ENCODE results near the gene OXTR.

- TF ChIP-seq CTCF (conservative IDR thresholded peaks at IDR 0.05; ENCODE audit: low read depth, low read length) = no peak
- no peak for TF ChIP-seq POLR2A (IDR thresholded peaks at IDR 0.05; ENCODE audit: low read depth, low read length)
- TF ChIP-seq RFX5 (IDR thresholded peaks at IDR 0.05; ENCODE audit: low read depth, low read length) = no peak
- no peak for TF ChIP-seq MAZ (IDR thresholded peaks at IDR 0.05; ENCODE audit: borderline replicate concordance, low read depth, low read length)
- no peak for TF ChIP-seq SMC3 (IDR thresholded peaks at IDR 0.05; ENCODE audit: low read depth, low read length)
- no peak for TF ChIP-seq CEBPB (IDR thresholded peaks at IDR 0.05; ENCODE audit: low read depth, low read length)
- no peak for TF ChIP-seq USF2 (IDR thresholded peaks at IDR 0.05; ENCODE audit: low read depth, low read length)
- TF ChIP-seq ELK1 (IDR thresholded peaks at IDR 0.05; ENCODE audit: borderline replicate concordance, low read depth, low read length) = no peak
- no peak for TF ChIP-seq BHLHE40 (IDR thresholded peaks at IDR 0.05; ENCODE audit: low read depth, low read length)
- no peak for TF ChIP-seq FOS (IDR thresholded peaks at IDR 0.05; ENCODE audit: low read depth, low read length)
- TF ChIP-seq RCOR1 (IDR thresholded peaks at IDR 0.05; ENCODE audit: insufficient replicate concordance, low read length) = no peak
- no peak for TF ChIP-seq RAD21 (IDR thresholded peaks at IDR 0.05; ENCODE audit: low read length)
These were observed 30.8 kb downstream of the OXTR start for GRCh38 chr3:8738639-8739038.

Measured in IMR-90 (cell line).